Gastroesophageal sphincter (tissue), 3 donors: ENCODE results near the gene UPP2.

ENCODE experiments used
- EP300 ChIP-seq: sonication (generic); formaldehyde crosslinking; IDR thresholded peaks from one replicate; pipeline ENCODE4 v1.6.1; 2017; ENCODE audit warnings: antibody characterized with exemption, mild to moderate bottlenecking
- TF ChIP-seq, protein P1 (sequence below), 4 experiments: fragments of 200-600 bp in 2 of 4; fragments of 450-650 bp in 2 of 4; sonication (generic) in 1 of 4; IDR thresholded peaks; one replicate each; pipeline ENCODE4 v1.5.1; 2017 to 2019; ENCODE audit warnings: antibody characterized with exemption in 4 of 4, mild to moderate bottlenecking in 2 of 4, moderate library complexity in 2 of 4

DNA sequence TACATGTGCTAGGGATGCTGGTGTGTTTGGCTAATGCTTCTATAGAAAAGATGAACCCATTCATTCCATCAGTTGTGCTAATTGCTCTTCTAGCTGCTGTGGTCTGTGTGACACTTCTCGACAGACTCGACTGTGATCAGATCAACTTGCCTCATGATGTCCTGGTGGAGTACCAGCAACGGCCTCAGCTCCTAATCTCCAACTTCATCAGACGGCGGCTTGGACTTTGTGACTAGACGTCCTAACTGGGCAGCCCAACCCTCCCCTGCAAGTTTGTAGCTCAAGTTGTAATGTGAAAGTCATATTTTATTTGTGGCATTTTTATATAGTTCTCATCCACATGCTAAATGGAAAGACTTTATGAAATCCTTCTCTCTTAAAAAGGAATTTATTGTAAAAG, 33.0 kb downstream of the UPP2 start:
- TF ChIP-seq, protein P1, sequence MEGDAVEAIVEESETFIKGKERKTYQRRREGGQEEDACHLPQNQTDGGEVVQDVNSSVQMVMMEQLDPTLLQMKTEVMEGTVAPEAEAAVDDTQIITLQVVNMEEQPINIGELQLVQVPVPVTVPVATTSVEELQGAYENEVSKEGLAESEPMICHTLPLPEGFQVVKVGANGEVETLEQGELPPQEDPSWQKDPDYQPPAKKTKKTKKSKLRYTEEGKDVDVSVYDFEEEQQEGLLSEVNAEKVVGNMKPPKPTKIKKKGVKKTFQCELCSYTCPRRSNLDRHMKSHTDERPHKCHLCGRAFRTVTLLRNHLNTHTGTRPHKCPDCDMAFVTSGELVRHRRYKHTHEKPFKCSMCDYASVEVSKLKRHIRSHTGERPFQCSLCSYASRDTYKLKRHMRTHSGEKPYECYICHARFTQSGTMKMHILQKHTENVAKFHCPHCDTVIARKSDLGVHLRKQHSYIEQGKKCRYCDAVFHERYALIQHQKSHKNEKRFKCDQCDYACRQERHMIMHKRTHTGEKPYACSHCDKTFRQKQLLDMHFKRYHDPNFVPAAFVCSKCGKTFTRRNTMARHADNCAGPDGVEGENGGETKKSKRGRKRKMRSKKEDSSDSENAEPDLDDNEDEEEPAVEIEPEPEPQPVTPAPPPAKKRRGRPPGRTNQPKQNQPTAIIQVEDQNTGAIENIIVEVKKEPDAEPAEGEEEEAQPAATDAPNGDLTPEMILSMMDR (IDR thresholded peaks at IDR 0.05): no peak
- no peak for TF ChIP-seq EP300
